HepG2 (cell line): ENCODE data around the gene KRTCAP2. TPM values are rescaled to one million over a fixed set of nuclear protein-coding genes. Genes with fewer than 3 reads are reported as not detected.

ENCODE experiments used
- ASH2L ChIP-seq: fragments of 300-600, 200-600 bp; sonication (generic); IDR thresholded peaks from 2 replicates; pipeline ENCODE4 v1.7.0; 2017; ENCODE audit warnings: low read depth, mild to moderate bottlenecking, moderate library complexity, mixed read lengths, low read length; ENCODE audit not compliant: insufficient read length
- CHD2 ChIP-seq: IDR thresholded peaks from 2 replicates; pipeline ENCODE4 v1.6.1; 2011; ENCODE audit warnings: low read depth, low read length, improper control_type of control experiment
- EZH2 ChIP-seq: conservative IDR thresholded peaks from 2 replicates; pipeline ENCODE4 v1.6.1; 2012; ENCODE audit warnings: mild to moderate bottlenecking, low read depth, low read length, moderate library complexity
- FOXP1 ChIP-seq, 2 experiments: fragments of 450-650 bp in 1 of 2; IDR thresholded peaks; 2 replicates each; pipeline ENCODE4 v1.6.1; 2017 to 2018; ENCODE audit warnings: antibody characterized with exemption in 1 of 2
- GABPA ChIP-seq, 2 experiments: IDR thresholded peaks; 2 replicates each; pipeline ENCODE4 v1.6.1; 2011 to 2016; ENCODE audit warnings: low read depth in 2 of 2, low read length in 1 of 2, missing biosample characterization in 1 of 2, missing genetic modification characterization in 1 of 2
- HHEX ChIP-seq: IDR thresholded peaks from 2 replicates; pipeline ENCODE4 v1.6.1; 2016; ENCODE audit warnings: control low read depth
- JUNB ChIP-seq: sonication (generic); formaldehyde crosslinking; IDR thresholded peaks from 2 replicates; pipeline ENCODE4 v1.8.0; 2022; ENCODE audit warnings: missing genetic modification reagents, mild to moderate bottlenecking, borderline replicate concordance
- PHB2 ChIP-seq: fragments of 450-650 bp; IDR thresholded peaks from 2 replicates; pipeline ENCODE4 v1.6.1; 2018; ENCODE audit not compliant: partially characterized antibody
- RCOR2 ChIP-seq: IDR thresholded peaks from 2 replicates; pipeline ENCODE4 v1.6.1; 2016; ENCODE audit warnings: missing biosample characterization, missing genetic modification reagents
- SALL1 ChIP-seq: sonication (generic); formaldehyde crosslinking; IDR thresholded peaks from 2 replicates; pipeline ENCODE4 v1.8.0; 2022; ENCODE audit warnings: mild to moderate bottlenecking, missing genetic modification reagents
- SAP130 ChIP-seq: IDR thresholded peaks from 2 replicates; pipeline ENCODE4 v1.6.1; 2016; ENCODE audit warnings: low read depth
- SIX1 ChIP-seq: sonication (generic); formaldehyde crosslinking; IDR thresholded peaks from 2 replicates; pipeline ENCODE4 v1.4.0; 2020; ENCODE audit warnings: missing genetic modification reagents, borderline replicate concordance
- SOX13 ChIP-seq, 3 experiments: fragments of 450-650 bp in 1 of 3; sonication (generic) in 1 of 3; formaldehyde crosslinking in 1 of 3; IDR thresholded peaks in 2 of 3; conservative IDR thresholded peaks in 1 of 3; 2 replicates each; pipeline versions ENCODE4 v1.5.0 to v1.6.1; 2016 to 2020; ENCODE audit warnings: antibody characterized with exemption in 1 of 3, mild to moderate bottlenecking in 1 of 3, missing compliant biosample characterization in 1 of 3, missing genetic modification reagents in 1 of 3, moderate library complexity in 1 of 3
- SYNCRIP ChIP-seq: fragments of 200-400 bp; formaldehyde crosslinking; IDR thresholded peaks from 2 replicates; pipeline ENCODE4 v1.6.1; 2018; ENCODE audit warnings: mild to moderate bottlenecking, low read depth, low read length; ENCODE audit not compliant: insufficient read depth
- ZBTB38 ChIP-seq: sonication (generic); formaldehyde crosslinking; IDR thresholded peaks from 2 replicates; pipeline ENCODE4 v1.5.1; 2020; ENCODE audit warnings: mild to moderate bottlenecking, missing genetic modification reagents
- ZHX1 ChIP-seq: sonication (generic); formaldehyde crosslinking; IDR thresholded peaks from 2 replicates; pipeline ENCODE4 v1.8.1; 2022; ENCODE audit warnings: low read depth, mild to moderate bottlenecking, missing genetic modification reagents
- ZNF567 ChIP-seq: sonication (generic); formaldehyde crosslinking; IDR thresholded peaks from 2 replicates; pipeline ENCODE4 v1.8.1; 2023; ENCODE audit warnings: mild to moderate bottlenecking, missing genetic modification reagents, borderline replicate concordance
- ZNF691 ChIP-seq: sonication (generic); formaldehyde crosslinking; IDR thresholded peaks from 2 replicates; pipeline ENCODE4 v1.4.0; 2020; ENCODE audit warnings: missing genetic modification reagents, low read depth, mild to moderate bottlenecking, borderline replicate concordance
- ZNF704 ChIP-seq: sonication (generic); formaldehyde crosslinking; IDR thresholded peaks from 2 replicates; pipeline ENCODE4 v1.8.1; 2023; ENCODE audit warnings: mild to moderate bottlenecking, inconsistent platforms, moderate library complexity, missing genetic modification reagents, borderline replicate concordance
- ZNF772 ChIP-seq: sonication (generic); formaldehyde crosslinking; IDR thresholded peaks from 2 replicates; pipeline ENCODE4 v1.5.0; 2020; ENCODE audit warnings: mild to moderate bottlenecking, missing genetic modification reagents
- ZNF773 ChIP-seq: sonication (generic); formaldehyde crosslinking; IDR thresholded peaks from 2 replicates; pipeline ENCODE4 v1.4.0; 2020; ENCODE audit warnings: missing genetic modification reagents, borderline replicate concordance
- polyA plus RNA-seq, 8 experiments: library from polyadenylated mRNA; depleted of rRNA in 3 of 8; stranded (reverse) in 7 of 8; unstranded in 1 of 8; fragments of >200 nt; fragmentation: Illumina TruSeq in 4 of 8; extraction: Trizol in 4 of 8; gene quantifications; 2 replicates each; pipeline versions ENCODE4 v1.2.1 to v1.2.3, GENCODE V29; 2011 to 2016; ENCODE audit warnings: low read depth in 4 of 8, missing spikeins in 1 of 8, mixed read lengths in 1 of 8; ENCODE audit not compliant: insufficient read depth in 1 of 8
- total RNA-seq, 5 experiments: library from RNA; depleted of rRNA; stranded (reverse); fragments of >200 nt; fragmentation: Illumina TruSeq; extraction: Trizol; gene quantifications; 2 replicates each; pipeline ENCODE4 v1.2.3, GENCODE V29; 2016; ENCODE audit warnings: low read depth in 1 of 5

KRTCAP2 gene
- total and polyA plus RNA-seq, 2 of the 13 experiments (the other 11 are each of a cell fraction or from before 2014, with no cell fraction given): 77.3 to 79.4 TPM

DNA sequence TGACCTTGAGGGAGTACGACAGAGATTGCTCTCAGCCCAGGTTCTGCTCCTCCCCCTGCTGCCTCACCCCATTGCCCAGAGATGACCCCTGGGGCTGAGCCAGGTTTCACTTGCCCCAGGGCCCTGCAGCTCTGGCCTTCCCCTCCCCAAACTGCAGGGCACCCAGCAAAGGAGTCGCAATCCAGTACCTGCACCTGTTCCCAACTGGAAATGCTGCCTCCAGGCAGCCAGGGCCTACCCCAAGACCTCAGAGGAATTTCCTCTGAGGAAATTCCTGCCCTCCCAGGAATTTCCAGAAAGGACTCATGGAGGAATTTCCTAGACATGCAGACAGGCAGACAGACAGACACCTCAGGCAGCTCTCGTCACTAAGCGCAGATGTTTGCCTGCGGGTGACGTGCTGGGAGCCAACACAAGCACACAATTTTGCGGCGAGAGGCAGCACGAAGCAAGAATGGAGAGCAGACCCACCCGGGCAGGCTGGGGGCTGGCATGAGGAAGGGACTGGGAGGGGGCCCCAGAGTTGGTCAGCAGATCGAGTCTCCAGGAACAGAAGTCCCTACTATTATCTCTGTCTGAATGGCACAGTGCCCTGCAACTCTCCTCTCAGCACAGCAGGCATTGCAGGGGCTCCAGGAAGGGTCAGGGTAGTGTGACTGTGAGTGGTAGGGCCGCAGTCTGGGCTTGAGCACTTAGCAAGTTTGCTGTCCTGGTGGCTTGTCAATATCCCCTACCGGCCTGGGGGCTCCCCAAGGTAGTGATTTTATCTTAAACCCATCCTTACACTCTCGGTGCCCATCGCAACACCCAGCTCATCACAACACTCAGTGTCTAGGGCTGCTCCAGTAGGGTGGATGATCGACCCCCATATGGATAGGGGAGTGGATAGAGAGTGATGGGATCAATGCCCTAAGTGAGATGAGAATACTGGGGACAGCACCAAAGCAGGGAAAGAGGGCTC is 48.3 kb downstream of the KRTCAP2 start (continued):
- no peak for TF ChIP-seq FOXP1 (IDR thresholded peaks at IDR 0.05)
- TF ChIP-seq FOXP1 (CRISPR knock-in tag; IDR thresholded peaks at IDR 0.05): no peak
- no peak for TF ChIP-seq CHD2
- TF ChIP-seq SYNCRIP: no peak
- TF ChIP-seq SOX13 (IDR thresholded peaks at IDR 0.05): no peak
- TF ChIP-seq SOX13 (CRISPR knock-in tag; conservative IDR thresholded peaks at IDR 0.05 in 1 of 2, IDR thresholded peaks at IDR 0.05 in 1 of 2): no peak
- no peak for TF ChIP-seq ZBTB38 (CRISPR knock-in tag)
- no peak for TF ChIP-seq JUNB
- TF ChIP-seq RCOR2: no peak
- TF ChIP-seq EZH2: no peak
- TF ChIP-seq PHB2: no peak
- TF ChIP-seq ZHX1 (CRISPR knock-in tag): no peak
- no peak for TF ChIP-seq SIX1 (CRISPR knock-in tag)
- TF ChIP-seq ZNF567 (CRISPR knock-in tag): no peak
- peak; percentile 54 for TF ChIP-seq SAP130 (CRISPR knock-in tag)
- no peak for TF ChIP-seq HHEX (CRISPR knock-in tag)
- TF ChIP-seq ASH2L: no peak
- TF ChIP-seq ZNF704 (CRISPR knock-in tag): no peak
- TF ChIP-seq GABPA (IDR thresholded peaks at IDR 0.05; ENCODE audit: low read depth, low read length): no peak
- no peak for TF ChIP-seq GABPA (CRISPR knock-in tag; IDR thresholded peaks at IDR 0.05; ENCODE audit: low read depth)
- TF ChIP-seq SALL1 (CRISPR knock-in tag): peak; percentile 55
- TF ChIP-seq ZNF773 (CRISPR knock-in tag): no peak
- TF ChIP-seq ZNF691: no peak
- TF ChIP-seq ZNF772 (CRISPR knock-in tag): no peak
